GM18517 (cell line): ENCODE data around the gene METRNL.

ENCODE experiments used
- ATAC-seq: cut with Tn5 transposase; IDR thresholded peaks from one replicate; pipeline ENCODE4 v1.9.1; 2021; ENCODE audit warnings: mild to moderate bottlenecking, moderate library complexity; ENCODE audit not compliant: unreplicated experiment

METRNL gene

DNA sequence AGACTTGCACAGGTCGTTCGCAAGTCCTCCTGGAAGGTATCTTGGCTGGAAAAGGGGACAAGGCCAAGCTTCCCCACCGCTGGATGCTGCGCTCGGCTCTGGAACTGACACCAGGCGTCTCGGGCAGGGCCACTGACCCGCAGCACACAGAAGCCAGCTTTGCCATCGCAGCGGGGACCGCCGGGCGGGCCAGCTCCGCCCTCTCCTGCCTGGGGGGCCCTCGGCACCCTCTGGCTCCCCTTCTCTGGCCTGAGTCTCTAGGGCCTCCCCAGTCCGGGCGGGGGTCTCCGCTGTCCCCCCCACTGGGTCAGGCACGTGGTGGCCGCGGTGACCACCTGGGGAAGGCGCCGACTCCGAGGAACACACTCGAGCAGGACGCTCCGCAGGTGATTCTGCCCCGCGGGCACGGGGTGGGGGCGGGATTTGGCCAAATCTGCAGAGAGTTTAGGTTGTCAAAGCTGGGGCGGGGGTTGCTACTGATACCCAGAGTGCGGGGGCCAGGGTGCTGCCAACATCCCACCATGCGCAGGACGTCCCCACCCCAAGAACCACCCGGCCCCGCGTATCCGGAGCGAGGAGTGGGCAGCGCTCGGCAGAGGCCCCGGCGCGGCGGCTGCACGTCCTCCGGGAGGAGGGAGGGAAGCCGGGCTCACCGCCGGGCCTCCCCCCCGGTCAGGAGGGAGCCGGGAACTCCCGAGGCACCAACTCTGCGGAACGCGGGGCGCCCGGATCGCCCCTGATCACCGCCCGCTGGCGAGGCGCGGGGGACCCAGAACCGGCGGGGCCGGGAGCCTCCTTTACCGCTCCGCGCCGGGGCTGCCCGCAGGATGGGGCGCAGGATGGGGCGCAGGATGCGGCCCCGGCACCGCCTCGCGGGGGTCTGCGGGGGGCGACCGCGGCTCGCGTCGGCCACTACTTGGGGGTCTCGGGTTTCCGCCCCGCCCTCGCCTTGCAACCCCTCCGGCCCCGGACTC is 744 bp upstream of the METRNL start:
- ATAC-seq, result no peak

DNA sequence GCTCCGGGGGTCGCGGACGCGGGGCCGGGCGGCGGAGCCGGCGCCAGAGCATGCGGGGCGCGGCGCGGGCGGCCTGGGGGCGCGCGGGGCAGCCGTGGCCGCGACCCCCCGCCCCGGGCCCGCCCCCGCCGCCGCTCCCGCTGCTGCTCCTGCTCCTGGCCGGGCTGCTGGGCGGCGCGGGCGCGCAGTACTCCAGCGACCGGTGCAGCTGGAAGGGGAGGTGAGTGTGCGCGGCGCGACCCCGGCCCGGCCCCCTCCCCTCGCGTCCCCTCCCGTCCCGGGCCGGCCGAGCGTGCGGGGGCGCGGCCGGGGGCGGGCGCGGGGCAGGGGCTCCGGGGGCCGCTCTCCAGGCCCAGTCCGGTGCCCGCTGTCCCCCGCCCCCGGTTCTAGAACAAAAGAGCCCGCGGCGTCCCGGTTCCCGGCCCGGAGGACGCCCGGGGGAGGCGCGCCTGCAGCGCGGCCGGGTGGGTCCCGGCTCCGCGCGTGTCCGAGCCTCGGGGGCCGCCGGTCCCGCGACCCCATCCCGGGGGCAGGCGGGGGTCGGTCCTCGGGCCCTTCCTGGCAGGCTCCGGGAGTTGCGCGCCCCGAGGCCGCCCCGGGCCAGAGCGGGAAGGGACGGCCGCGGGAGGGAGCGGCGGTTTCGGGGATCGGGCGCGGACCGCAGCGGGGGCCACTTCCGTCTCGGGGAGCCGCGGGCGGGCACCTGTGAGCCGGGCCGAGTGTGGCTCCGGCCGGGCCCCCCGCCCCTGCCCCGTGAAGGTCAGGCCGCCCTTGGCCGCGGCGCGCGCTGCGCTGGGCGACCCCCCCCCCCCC is 563 bp downstream of the METRNL start:
- no peak for ATAC-seq

DNA sequence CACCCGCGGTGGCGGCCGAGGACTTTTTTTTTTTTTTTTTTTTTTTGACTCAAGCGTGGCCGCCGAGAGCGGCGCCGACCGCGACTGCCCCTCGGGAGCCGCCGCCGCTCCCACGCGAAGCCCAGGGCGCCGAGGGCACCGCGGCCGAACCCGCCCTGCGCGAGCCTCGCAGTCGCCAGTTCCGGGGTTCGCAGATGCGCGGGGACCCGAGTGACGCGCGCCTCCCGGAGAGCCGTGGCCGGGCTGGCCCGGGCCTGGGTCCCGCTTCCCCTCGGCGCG is 1.1 kb downstream of the METRNL start:
- no peak for ATAC-seq

DNA sequence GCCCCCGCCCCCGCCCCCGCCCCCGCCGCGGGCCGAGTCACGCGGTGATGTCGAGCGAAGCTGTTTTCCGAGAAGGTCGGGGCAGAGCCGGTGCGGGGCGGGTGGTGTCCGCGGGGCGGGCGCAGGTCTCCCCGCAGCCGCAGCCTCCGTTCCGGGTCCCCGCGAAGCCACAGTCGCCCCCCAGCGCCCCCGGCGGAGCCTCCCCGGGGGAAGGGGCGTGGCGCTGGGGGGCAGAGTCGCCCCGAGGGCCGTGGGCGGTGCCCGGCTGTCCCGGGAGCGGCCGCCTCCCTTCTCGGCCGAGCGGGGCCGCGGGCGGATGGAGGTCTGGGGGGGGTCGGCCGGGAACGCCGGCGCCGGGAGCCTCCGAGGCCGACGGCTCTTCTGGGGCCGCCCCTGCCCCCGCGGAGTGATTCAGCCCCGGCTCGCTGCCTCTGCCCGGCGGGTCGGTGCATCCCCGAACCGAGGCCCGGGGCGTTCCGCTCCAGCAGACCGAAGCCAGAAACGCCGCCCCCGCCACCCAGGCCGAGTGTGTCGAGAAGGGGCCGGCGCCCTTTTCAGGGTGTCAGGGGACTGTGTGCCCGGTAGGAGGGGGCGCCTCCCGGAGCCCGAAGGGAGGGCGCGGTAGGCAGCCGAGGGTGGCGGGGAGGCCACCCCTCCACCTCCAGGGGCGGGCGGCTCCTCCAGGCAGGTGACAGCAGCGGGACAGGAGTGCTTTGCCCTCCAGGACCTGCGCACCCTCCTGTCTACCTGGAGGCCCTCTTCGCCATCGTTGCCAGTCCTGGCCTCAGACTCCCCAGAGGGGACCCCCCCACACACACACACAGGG is 1.7 kb downstream of the METRNL start:
- ATAC-seq, result no peak

DNA sequence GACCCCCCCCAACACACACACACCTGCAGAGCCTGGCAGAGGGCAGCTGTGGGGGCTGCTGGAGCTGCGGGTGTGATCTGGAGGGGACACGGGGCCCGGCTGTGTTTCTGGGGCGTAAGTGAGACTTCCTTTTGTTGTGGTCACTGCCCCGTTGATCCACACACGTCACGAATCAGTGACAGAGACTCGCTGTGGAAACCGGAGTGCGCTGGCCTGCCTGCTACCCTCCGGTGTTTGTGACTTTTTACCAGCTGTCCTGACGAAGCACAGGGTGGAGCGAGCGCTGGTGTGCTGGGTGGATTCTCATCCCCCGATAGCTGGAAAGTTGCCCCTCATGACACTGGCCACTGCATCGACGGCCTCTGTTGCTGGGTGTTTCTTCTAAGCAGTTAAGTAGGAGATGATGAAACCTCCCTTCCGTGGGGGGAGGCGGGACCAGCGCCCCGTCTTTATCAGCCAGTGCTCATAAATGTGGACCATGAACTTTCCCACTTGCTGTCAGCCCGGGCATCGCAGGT is 2.3 kb downstream of the METRNL start:
- ATAC-seq, result no peak

DNA sequence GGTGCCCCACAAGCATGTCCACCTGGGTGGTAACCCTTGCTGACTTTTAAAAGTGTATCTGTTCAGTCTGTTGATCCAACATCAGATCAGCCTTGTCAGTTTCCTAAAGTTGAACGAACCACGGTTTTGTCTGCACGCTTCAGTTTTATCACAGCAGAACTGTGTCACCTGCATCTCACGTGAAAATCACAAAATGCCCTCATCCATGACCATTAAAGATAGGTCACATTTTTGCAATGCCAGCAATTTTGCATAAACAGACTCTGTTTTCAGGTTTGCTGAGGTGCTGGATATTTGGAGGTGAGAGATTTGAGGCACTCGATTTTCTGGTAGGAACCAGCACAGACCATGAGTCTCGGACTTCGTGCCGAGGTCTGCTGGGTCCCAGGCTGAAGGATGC is 3.0 kb downstream of the METRNL start:
- ATAC-seq, result no peak

DNA sequence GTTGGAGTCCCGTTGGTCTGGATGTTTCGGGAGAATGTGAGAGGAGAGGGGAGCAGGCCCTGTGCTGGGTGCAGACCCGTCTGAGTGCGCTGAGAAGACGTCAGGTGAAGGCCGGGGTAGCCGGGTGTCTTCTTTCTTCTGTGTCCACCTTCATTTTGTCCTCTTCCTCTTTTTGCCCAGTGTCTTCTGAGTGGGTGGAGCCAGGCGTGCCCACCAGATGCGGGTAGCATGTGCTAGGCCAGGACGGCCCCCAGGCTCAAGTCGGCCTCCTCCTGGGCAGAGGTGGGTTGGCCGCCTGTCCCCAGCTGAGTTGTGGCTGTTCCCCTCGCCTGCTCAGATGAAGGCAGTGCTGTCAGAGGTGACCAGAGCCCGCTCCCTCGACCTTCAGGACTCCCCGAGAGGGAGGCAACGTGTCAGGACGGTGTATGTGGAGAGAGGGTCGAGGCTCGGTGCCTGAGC is 3.5 kb downstream of the METRNL start:
- no peak for ATAC-seq

DNA sequence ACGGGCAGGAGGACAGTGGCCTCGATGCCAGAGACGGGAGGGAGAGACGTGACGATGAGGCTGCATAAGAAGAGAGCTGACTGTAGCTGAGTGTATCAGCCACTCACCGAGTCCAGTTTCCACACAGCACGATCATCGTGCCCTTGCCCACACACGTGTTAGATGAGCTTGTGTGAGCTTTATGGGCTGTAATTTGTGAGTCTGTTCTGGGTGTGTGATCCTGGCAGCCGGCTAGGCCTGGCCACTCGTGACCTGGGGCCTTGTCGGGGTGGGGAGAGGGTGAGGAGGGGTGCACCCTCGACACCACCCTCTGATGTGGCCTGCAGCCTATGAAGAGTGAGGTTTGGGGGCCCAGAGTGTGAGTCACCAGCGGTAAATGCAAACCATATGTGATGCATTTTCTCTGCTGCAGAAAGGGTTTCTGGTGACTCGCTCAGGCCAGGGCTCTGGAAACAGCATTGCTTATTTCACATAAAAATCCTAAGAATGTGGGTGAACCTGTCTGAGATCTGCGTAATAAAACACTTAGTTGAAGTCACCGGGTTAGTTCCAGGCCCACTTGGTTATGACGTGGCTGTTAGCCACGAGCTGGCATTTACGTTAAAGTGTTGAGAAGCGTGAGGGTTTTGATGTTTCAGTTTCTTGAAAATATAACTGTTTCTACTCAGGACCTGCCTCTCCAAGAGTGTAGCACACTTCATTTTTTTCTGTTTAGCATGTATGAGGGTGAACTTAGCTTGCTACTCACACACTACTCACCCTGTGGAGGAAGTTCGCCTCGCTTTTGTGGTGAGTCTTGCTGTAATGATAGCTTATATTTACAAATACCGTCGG is 4.2 kb downstream of the METRNL start:
- no peak for ATAC-seq

DNA sequence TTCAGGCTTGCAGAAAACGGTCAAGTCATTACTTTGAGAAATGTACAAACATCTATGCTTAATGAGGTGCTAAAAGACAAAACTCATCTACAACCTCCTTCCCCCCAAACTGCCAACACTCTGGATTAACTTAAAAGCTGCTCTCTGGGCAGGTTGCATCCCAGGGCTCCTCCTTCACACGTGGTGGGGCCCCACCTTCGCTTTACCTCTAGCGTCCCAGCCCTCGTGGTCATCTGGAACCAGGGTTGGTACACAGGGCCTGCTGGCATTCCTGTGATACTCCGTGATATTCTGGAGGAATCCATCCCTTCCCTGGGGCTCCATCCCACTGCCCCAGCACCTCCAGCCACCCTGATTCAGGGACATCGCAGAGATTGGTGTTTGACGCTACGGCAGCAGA is 4.8 kb downstream of the METRNL start:
- ATAC-seq, result no peak

DNA sequence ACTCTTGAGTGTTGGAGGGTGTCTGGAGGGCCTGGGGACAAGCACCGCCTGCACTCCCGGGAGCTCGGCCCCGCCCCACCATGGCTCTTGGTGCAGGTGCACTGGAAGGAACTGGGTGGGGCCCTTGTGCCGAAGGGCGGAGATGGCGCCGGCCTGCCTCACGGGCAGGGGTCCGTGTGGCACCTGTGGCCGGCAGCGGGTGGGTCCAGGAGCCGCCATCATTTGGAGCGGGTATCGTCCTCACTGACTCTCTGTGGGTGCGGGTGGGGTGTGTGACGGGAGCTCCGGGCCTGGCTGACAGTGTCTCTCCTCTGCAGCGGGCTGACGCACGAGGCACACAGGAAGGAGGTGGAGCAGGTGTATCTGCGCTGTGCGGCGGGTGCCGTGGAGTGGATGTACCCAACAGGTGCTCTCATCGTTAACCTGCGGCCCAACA is 5.2 kb downstream of the METRNL start:
- no peak for ATAC-seq

DNA sequence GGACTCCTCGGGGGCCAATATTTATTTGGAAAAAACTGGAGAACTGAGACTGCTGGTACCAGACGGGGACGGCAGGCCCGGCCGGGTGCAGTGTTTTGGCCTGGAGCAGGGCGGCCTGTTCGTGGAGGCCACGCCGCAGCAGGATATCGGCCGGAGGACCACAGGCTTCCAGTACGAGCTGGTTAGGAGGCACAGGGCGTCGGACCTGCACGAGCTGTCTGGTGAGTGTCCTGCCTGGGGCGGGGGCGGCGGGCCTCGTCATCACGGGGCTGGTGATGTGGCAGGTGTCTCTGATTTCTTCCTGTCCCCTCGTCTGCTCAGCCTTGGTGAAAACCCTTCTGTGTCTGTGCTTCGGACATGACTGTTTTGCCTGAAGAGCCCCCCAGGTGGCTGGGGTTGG is 5.7 kb downstream of the METRNL start:
- no peak for ATAC-seq

DNA sequence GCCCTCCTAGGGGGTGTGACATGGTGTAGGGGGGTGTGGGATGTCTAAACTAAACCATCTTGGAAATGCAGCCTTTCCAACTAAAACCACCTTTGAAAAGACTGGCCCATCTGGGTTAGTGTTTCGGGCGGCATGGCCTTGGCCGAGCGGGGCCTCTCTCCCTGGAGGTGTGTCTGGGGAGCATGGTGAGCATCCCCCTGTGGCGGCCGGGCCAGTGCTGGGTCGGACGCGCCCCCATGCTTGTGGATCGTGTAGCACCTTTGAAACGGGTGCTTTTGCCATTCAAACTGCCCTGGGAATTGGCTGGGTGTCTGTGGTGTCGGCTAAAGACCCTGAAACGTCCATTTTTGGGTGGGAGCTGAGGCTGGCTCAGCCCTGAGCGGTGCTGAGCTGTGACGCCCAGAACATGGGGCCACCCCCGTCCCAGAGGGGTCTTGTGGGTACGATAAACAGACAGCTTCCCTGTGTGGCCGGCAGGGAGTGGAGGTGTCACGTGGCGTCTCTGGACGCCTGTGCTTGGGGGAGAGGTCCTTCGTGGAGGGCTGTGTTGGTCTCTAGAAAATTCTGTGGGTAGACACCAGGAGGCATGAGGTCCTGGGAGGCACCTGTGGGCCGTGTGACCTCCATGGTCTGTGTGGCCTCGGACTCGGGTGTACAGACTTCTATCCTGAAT is 6.3 kb downstream of the METRNL start:
- ATAC-seq, result no peak

DNA sequence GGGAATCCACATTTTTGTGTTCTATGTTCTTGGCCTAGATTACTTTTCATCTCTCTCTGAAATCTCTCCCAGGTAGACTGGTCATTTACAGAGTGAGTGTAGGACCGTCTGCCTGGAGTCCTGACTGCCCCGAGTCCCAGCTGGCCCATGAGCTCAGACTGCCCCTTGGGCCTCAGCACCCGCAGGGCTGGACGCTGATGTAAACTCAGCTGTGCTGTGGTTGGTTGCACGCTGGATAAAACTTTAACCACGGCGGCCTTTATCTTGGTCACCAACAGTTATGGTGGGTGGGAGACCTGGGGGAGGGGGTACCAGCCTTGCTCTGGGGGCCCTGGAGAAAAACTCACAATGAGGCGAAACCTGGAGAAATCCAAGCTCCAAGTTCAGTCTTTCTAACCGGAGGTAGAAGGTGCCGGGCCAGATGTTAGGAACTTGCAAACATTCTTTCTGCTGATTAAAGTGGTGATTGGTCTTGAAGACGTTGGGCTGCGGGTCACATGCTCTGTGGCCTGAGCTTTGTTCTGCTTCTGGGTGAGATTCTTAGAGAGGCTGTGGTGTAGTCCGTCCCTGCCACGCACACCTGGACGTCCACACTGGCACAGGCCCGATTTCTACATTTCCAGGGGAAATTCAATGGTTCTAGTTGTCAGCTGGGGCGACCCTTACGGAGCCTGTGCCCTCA is 6.9 kb downstream of the METRNL start:
- no peak for ATAC-seq

DNA sequence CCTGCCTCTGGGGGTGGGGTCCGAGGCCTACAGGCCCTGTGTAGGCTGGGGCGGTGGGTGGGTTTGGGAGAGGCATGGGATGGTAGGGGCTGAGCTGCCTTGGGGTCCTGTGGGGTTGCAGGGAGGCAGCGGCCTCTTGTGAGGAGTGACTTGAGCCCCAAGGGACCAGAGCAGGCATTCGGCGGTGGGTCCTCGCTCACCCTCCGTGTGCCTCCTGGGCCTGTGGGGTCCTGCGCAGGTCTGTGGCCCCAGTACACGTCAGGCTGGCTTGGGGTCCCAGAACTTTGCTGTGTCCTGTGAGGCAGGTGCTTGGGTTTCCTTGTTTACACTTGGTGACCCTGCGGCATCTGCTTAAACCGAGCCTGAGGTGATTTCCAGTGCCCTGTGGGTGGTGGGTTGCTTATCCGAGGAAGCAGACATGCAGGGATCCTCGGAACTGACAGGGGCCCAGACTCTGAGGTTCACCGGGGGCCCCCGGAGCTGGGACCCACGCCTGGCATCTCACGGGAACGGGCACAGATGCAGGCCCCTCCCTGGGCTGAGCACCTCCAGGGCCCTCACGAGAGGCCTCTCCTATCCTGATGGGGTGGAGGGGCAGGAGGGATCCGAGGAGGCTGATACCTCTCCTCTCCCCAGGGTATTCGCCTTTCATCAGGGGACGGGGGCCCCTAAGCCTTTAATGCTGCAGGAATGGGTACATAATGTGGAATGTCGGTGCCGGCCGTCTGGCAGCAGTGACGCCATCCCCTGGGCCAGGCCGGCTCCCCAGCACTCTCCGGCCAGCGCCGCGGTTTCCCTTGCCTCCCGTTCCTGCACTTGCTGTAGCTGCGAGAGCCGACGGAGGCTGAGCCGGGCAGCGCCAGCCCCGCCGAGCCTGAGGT is 7.7 kb downstream of the METRNL start:
- no peak for ATAC-seq

DNA sequence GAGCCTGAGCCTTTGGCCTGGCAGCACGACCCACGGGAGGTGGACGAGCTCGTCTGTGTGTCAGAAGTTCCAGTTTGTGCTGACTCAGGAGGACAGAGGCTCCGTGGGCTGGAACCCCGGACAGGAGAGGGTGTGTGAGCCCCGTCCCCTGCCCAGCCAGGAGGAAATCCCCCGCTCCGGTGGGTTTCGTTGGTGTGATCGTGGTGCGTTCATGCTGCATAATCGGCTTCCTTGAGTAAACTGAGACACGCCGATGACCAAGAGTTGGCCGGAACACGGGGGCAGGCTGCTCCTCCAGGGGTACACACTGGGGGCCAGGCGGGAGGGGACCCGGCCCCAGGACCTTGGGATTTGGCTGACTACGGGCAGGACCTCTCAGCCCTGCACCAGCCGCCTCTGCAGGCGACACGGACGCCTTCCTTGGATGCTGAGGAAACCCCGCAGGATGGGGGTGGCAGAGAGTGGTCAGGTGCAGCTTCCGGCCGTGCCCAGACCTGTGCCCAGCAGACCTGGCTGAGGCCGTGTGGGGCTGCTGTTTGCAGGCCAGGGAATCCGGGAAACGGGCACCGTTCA is 8.5 kb downstream of the METRNL start:
- no peak for ATAC-seq

DNA sequence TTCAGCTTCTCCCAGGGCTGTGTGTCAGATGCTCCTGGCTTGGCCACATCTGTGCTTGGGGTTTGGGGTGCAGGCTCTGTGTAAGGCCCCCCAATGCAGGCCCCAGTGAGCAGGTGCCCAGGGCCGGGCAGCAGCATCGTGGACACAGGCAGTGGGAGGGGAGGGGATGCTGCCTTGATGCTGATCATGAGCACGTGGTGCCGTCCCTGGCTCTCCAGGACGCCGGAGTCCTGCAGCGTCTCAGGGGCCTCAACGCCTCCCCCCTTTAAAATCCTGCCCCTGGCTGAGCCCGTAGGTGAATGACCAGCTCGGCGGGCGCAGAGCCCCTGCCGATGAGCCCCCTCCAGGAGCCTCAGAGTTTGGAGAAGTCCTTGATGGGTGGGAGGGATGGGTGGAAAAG is 9.0 kb downstream of the METRNL start:
- no peak for ATAC-seq

DNA sequence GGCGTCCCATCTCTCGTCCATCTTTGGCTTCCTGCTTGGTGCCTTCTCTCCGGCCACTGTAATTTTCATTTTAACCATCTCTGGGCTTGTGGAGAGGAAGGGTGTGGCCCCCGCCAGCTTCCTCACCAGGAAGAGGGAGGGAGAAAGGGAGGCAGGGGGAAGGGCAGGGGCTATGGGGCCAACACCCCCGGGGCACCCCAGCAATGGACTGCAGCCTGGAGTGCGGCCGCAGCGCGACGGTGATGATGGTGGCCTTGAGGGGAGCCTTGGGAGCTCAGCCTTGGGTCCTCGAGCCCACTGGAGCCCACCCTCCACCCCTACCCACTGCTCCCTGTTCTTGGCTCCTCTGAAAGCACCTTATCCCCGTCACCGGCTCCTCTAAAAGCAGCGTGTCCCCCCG is 9.5 kb downstream of the METRNL start:
- no peak for ATAC-seq
